Fibroblast of pulmonary artery (primary cell): ENCODE results near the gene RRAD.

ENCODE experiments used
- DNase-seq: peaks from one replicate; pipeline ENCODE4 v3.0.0-alpha.2; 2010; ENCODE audit warnings: low read depth
- H3K4me3 ChIP-seq: replicated peaks from 2 replicates; pipeline ENCODE4 v1.5.1; 2011; ENCODE audit warnings: low read depth, mild to moderate bottlenecking, control low read depth, low read length, moderate library complexity
- CTCF ChIP-seq: IDR thresholded peaks from 2 replicates; pipeline ENCODE4 v1.5.1; 2011; ENCODE audit warnings: mild to moderate bottlenecking, control low read depth, low read length, inconsistent platforms; ENCODE audit errors: missing control alignments

The RRAD gene

GRCh38 chr16:66894055-66894454 lies 31.3 kb downstream of the RRAD start:
- no peak for DNase-seq
- H3K4me3 ChIP-seq = no peak overlapping the region

GRCh38 chr16:66891797-66892196 lies 33.5 kb downstream of the RRAD start:
- TF ChIP-seq CTCF = no peak
- no peak for DNase-seq
- H3K4me3 ChIP-seq = no peak overlapping the region

More at GRCh38 chr16:66894055-66894454, 31.3 kb downstream of the RRAD start:
- TF ChIP-seq CTCF = no peak

- no peak overlapping the region for H3K4me3 ChIP-seq
- DNase-seq = no peak
- no peak for TF ChIP-seq CTCF
Measured at GRCh38 chr16:66891360-66891759, 34.0 kb downstream of the RRAD start.

- no peak overlapping the region for H3K4me3 ChIP-seq
- no peak for DNase-seq
- TF ChIP-seq CTCF = no peak
Measured at GRCh38 chr16:66890799-66891198, 34.5 kb downstream of the RRAD start.

- no peak overlapping the region for H3K4me3 ChIP-seq
- DNase-seq = no peak
- no peak for TF ChIP-seq CTCF
Measured at GRCh38 chr16:66889622-66890021, 35.7 kb downstream of the RRAD start.

GRCh38 chr16:66888647-66889615 lies 36.4 kb downstream of the RRAD start:
- H3K4me3 ChIP-seq = no peak overlapping the region
- no peak for DNase-seq
- no peak for TF ChIP-seq CTCF
